ENCODE data around the gene AGAP1.

GRCh38 chr2:235496239-235496621, 2.4 kb downstream of the AGAP1 start:
- TF ChIP-seq RCOR1 (IDR thresholded peaks at IDR 0.05; ENCODE audit: low read depth, low read length) (no peak), PHF8 (IDR thresholded peaks at IDR 0.05; ENCODE audit: borderline replicate concordance, low read depth) (no peak), MAFK (IDR thresholded peaks at IDR 0.05; ENCODE audit: partially characterized antibody) (no peak), POLR2A (IDR thresholded peaks at IDR 0.05; ENCODE audit: low read length) (no peak)
- TF ChIP-seq, protein P1, sequence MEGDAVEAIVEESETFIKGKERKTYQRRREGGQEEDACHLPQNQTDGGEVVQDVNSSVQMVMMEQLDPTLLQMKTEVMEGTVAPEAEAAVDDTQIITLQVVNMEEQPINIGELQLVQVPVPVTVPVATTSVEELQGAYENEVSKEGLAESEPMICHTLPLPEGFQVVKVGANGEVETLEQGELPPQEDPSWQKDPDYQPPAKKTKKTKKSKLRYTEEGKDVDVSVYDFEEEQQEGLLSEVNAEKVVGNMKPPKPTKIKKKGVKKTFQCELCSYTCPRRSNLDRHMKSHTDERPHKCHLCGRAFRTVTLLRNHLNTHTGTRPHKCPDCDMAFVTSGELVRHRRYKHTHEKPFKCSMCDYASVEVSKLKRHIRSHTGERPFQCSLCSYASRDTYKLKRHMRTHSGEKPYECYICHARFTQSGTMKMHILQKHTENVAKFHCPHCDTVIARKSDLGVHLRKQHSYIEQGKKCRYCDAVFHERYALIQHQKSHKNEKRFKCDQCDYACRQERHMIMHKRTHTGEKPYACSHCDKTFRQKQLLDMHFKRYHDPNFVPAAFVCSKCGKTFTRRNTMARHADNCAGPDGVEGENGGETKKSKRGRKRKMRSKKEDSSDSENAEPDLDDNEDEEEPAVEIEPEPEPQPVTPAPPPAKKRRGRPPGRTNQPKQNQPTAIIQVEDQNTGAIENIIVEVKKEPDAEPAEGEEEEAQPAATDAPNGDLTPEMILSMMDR (IDR thresholded peaks at IDR 0.05) = no peak

Measured in A549 (cell line).